ENCODE results near the gene SLC12A3.

DNA sequence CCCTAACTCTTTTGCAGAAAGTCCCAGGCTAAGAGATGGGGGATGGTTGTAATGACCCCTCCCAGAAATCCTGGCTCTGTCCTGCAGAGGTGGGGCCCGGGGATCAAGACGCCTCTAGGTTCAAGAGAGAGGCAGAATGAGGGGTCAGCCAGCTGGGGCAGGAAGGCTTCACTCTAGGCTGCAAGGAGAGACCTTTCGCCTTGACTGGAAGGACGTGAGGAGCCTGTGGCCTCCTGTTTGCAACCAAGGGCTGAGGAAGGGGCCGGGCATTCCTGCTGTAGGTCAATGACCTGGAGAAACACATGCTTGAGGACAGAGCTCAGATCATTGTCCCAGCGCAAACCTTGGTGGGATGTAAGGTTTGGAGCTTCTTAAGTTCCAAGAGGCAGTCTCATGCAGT lies 88.0 kb downstream of the SLC12A3 start:
- TF ChIP-seq, protein P1, sequence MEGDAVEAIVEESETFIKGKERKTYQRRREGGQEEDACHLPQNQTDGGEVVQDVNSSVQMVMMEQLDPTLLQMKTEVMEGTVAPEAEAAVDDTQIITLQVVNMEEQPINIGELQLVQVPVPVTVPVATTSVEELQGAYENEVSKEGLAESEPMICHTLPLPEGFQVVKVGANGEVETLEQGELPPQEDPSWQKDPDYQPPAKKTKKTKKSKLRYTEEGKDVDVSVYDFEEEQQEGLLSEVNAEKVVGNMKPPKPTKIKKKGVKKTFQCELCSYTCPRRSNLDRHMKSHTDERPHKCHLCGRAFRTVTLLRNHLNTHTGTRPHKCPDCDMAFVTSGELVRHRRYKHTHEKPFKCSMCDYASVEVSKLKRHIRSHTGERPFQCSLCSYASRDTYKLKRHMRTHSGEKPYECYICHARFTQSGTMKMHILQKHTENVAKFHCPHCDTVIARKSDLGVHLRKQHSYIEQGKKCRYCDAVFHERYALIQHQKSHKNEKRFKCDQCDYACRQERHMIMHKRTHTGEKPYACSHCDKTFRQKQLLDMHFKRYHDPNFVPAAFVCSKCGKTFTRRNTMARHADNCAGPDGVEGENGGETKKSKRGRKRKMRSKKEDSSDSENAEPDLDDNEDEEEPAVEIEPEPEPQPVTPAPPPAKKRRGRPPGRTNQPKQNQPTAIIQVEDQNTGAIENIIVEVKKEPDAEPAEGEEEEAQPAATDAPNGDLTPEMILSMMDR (IDR thresholded peaks at IDR 0.05; ENCODE audit: low read depth, low read length): no peak
- TF ChIP-seq EZH2phosphoT487 (IDR thresholded peaks at IDR 0.05; ENCODE audit: low read depth): no peak
